ENCODE results near the gene MAD2L1. TPM values are rescaled to one million over a fixed set of nuclear protein-coding genes. Genes with fewer than 3 reads are reported as not detected.

The MAD2L1 gene
- total RNA-seq, 2 experiments from 2014 or later: 109 to 112 TPM

DNA sequence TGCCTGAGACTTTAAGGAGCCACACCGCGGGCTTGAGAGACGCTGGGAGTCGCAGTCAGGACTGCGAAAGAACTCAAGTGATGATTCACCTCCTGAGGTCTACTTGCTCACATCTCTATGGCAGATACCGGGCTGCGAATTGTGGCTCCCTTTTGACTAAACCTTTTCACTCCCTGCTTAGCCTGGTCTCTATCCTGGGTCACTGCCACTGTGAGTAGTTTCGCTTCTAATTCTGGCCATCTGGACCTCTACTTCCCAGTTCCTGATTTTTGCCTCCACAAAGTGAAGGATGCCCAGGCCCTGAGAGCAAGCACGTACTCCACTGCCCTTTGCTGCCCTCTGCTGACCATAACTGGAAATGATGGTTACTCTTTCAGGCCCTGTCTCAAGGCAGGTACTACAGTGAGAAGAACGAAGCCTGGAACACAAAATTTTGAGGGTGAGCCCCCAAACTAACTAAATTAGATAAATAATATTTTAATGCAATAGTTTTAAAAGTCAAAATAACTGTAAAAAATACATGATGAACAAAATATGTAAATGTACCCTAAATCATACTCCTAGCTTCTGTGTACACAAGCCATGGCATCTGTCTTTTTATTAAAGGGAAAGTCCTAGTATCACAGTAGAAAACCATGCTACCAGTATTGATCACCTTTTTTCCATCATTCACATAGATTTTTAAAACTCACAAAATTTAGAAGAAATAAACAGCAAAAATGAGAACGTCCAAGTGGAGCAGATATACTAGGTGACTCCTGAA is 16.7 kb downstream of the MAD2L1 start:
- Histone ChIP-seq H3K4me1 (ENCODE audit: insufficient read depth, low read length, poor library complexity, severe bottlenecking) (peaks cover 13% of the 10 kb centered on the region), H3K4me3 (ENCODE audit: low read depth, low read length, poor library complexity, severe bottlenecking) (no peak overlapping the region), H3K27ac (ENCODE audit: low read depth, low read length, poor library complexity, severe bottlenecking) (no peak overlapping the region), H3K9me2 (ENCODE audit: insufficient read depth, low read length) (no peaks in the 10 kb centered on the region), H3K9me3 (ENCODE audit: low read length) (no peaks in the 10 kb centered on the region), H4K20me1 (ENCODE audit: insufficient read depth, low read length) (no peaks in the 10 kb centered on the region; the same call in 1 of the 2 replicates), H2AFZ (ENCODE audit: low read length) (no peak overlapping the region), H3K79me2 (ENCODE audit: insufficient read depth, low read depth, low read length) (no peaks in the 10 kb centered on the region), H3K36me3 (ENCODE audit: insufficient read depth, low read length) (peaks cover 29% of the 10 kb centered on the region), H3K4me2 (ENCODE audit: low read length) (no peak overlapping the region; the same call in 1 of the 2 replicates)
- DNase-seq (ENCODE audit: low spot score): peak; percentile 73
- POLR2A ChIA-PET: no interaction called here
- CTCF ChIA-PET (ENCODE audit: unreplicated experiment): no interaction called here
- TF ChIP-seq EZH2phosphoT487 (IDR thresholded peaks at IDR 0.05; ENCODE audit: borderline replicate concordance, low read depth, low read length) (no peak), CTCF (conservative IDR thresholded peaks at IDR 0.05; ENCODE audit: low read length) (peak; percentile 92)
- intact Hi-C loops (cut with micrococcal nuclease; ENCODE audit: unreplicated experiment): loop anchor here (1.0 to 5.0 kb wide), 4 partner anchors 421 to 1068 kb away; no protein-coding TSS in a partner anchor
- BruUV-seq (replicated peaks): no TSS peak

DNA sequence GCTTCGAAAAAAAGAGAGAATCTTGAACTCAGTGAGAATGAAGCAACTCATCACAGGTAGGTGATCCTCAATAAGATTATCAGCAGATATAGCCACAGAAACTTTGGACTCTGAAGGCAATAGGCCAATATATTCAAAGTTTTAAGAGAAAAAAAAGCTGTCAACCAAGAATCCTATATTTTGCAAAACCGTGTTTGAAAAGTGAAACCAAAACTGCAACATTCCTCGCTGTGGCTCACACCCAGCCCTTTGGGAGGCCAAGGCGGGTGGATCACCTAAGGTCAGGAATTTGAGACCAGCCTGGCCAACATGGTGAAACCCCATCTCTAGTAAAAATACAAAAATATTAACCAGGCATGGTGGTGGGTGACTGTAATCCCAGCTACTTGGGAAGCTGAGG is 22.8 kb downstream of the MAD2L1 start:
- Histone ChIP-seq H3K4me2 (ENCODE audit: low read length) (no peak overlapping the region), H3K27ac (ENCODE audit: low read depth, low read length, poor library complexity, severe bottlenecking) (no peak overlapping the region), H4K20me1 (ENCODE audit: insufficient read depth, low read length) (no peaks in the 10 kb centered on the region), H3K4me1 (ENCODE audit: insufficient read depth, low read length, poor library complexity, severe bottlenecking) (no peaks in the 10 kb centered on the region), H3K9me2 (ENCODE audit: insufficient read depth, low read length) (no peaks in the 10 kb centered on the region), H2AFZ (ENCODE audit: low read length) (no peak overlapping the region), H3K79me2 (ENCODE audit: insufficient read depth, low read depth, low read length) (no peaks in the 10 kb centered on the region), H3K9me3 (ENCODE audit: low read length) (no peaks in the 10 kb centered on the region), H3K36me3 (ENCODE audit: insufficient read depth, low read length) (no peaks in the 10 kb centered on the region), H3K4me3 (ENCODE audit: low read depth, low read length, poor library complexity, severe bottlenecking) (no peak overlapping the region)
- POLR2A ChIA-PET: interaction anchor here (0.5 kb wide), 1 partner anchor 12 kb away, joined by 3 read pairs; no protein-coding TSS in a partner anchor
- intact Hi-C loops (cut with micrococcal nuclease; ENCODE audit: unreplicated experiment): no loop called here
- TF ChIP-seq EZH2phosphoT487 (IDR thresholded peaks at IDR 0.05; ENCODE audit: borderline replicate concordance, low read depth, low read length) (no peak), CTCF (conservative IDR thresholded peaks at IDR 0.05; ENCODE audit: low read length) (no peak)
- no TSS peak for BruUV-seq (replicated peaks)
- no peak for DNase-seq (ENCODE audit: low spot score)
- CTCF ChIA-PET (ENCODE audit: unreplicated experiment): no interaction called here

- DNase-seq (ENCODE audit: low spot score): no peak
- Histone ChIP-seq H3K79me2 (ENCODE audit: insufficient read depth, low read depth, low read length) (no peaks in the 10 kb centered on the region), H3K4me3 (ENCODE audit: low read depth, low read length, poor library complexity, severe bottlenecking) (no peak overlapping the region), H3K4me2 (ENCODE audit: low read length) (no peak overlapping the region), H3K27ac (ENCODE audit: low read depth, low read length, poor library complexity, severe bottlenecking) (no peak overlapping the region), H4K20me1 (ENCODE audit: insufficient read depth, low read length) (no peaks in the 10 kb centered on the region), H3K4me1 (ENCODE audit: insufficient read depth, low read length, poor library complexity, severe bottlenecking) (no peaks in the 10 kb centered on the region), H3K36me3 (ENCODE audit: insufficient read depth, low read length) (no peaks in the 10 kb centered on the region), H2AFZ (ENCODE audit: low read length) (no peak overlapping the region), H3K9me3 (ENCODE audit: low read length) (no peaks in the 10 kb centered on the region), H3K9me2 (ENCODE audit: insufficient read depth, low read length) (no peaks in the 10 kb centered on the region)
- TF ChIP-seq CTCF (conservative IDR thresholded peaks at IDR 0.05; ENCODE audit: low read length): no peak
- no peak for TF ChIP-seq EZH2phosphoT487 (IDR thresholded peaks at IDR 0.05; ENCODE audit: borderline replicate concordance, low read depth, low read length)
- ChIA-PET POLR2A (interaction anchor here (0.9 kb wide), 1 partner anchor 17 kb away, joined by 3 read pairs; no protein-coding TSS in a partner anchor), CTCF (ENCODE audit: unreplicated experiment) (no interaction called here)
- intact Hi-C loops (cut with micrococcal nuclease; ENCODE audit: unreplicated experiment): no loop called here
- no TSS peak for BruUV-seq (replicated peaks)
Measured at GRCh38 chr4:120037411-120037810, 29.2 kb downstream of the MAD2L1 start.

All from OCI-LY7 (cell line).